Astrocyte of the hippocampus (primary cell): ENCODE measurements around the gene EMD.
"Not testable (repeated sequence)": the region's sequence is repeated elsewhere in the genome, so short reads cannot be mapped to it uniquely, and the experiment has no call there.

ENCODE experiments used
- DNase-seq: peaks from one replicate; pipeline ENCODE4 v3.0.0; 2011; ENCODE audit warnings: low read depth, low spot score

The EMD gene

GRCh38 chrX:154378799-154379568 lies at the start of gene EMD:
TSS of gene EMD (plus strand) at chrX:154379295. CDS start at chrX:154379485, 190 bp downstream.
- peak; percentile 98 for DNase-seq

- no peak for DNase-seq
Observed at GRCh38 chrX:154332561-154332960, 46.5 kb upstream of the EMD start.

GRCh38 chrX:154333116-154333515 lies 46.0 kb upstream of the EMD start:
- DNase-seq: no peak

- no peak for DNase-seq
Observed at GRCh38 chrX:154333837-154334271, 45.2 kb upstream of the EMD start.

- no peak for DNase-seq
Observed at GRCh38 chrX:154334496-154334895, 44.6 kb upstream of the EMD start.

GRCh38 chrX:154341399-154342298 lies 37.4 kb upstream of the EMD start:
- DNase-seq: not testable (repeated sequence)

- not testable (repeated sequence) for DNase-seq
Observed at GRCh38 chrX:154343063-154343462, 36.0 kb upstream of the EMD start.

- DNase-seq: not testable (repeated sequence)
Observed at GRCh38 chrX:154343620-154344019, 35.5 kb upstream of the EMD start.

GRCh38 chrX:154348114-154348531 lies 31.0 kb upstream of the EMD start:
- no peak for DNase-seq

- no peak for DNase-seq
Observed at GRCh38 chrX:154348646-154349358, 30.3 kb upstream of the EMD start.

- DNase-seq: no peak
Observed at GRCh38 chrX:154349359-154349935, 29.6 kb upstream of the EMD start.

GRCh38 chrX:154349979-154350378 lies 29.1 kb upstream of the EMD start:
- no peak for DNase-seq

GRCh38 chrX:154350429-154351182 lies 28.5 kb upstream of the EMD start:
- DNase-seq: no peak

GRCh38 chrX:154351183-154352011 lies 27.7 kb upstream of the EMD start:
- DNase-seq: no peak

GRCh38 chrX:154352012-154352401 lies 27.1 kb upstream of the EMD start:
- DNase-seq: no peak

GRCh38 chrX:154352466-154352865 lies 26.6 kb upstream of the EMD start:
- no peak for DNase-seq

GRCh38 chrX:154353172-154353843 lies 25.8 kb upstream of the EMD start:
- DNase-seq: no peak

GRCh38 chrX:154354013-154354412 lies 25.1 kb upstream of the EMD start:
- no peak for DNase-seq

GRCh38 chrX:154354516-154354915 lies 24.6 kb upstream of the EMD start:
- DNase-seq: no peak
